NCI-H524 treated with DMSO at 0.1 percent for 48 hours (cell line): ENCODE results near the gene HAO2.

ENCODE experiments used
- DNase-seq: peaks from one replicate; lab custom pipeline; 2025; lab: John Stamatoyannopoulos, UW

The HAO2 gene

DNA sequence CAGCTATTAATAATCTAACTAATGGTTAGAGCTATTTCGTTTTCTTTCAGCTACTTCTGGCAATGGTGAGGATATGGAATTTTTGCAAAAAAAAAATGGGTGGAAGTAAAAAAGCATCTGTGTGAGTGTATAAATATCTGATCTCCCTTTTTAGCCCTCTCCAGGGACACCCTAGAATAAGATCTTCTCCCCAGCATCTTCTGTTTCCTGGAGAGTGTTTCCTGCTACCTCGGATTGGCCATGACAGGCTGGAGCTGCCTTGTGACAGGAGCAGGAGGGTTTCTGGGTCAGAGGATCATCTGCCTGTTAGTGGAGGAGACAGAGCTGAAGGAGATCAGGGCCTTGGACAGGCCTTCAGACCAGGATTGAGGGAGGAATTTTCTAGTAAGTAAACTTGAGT, 70.2 kb downstream of the HAO2 start:
- no peak for DNase-seq

DNA sequence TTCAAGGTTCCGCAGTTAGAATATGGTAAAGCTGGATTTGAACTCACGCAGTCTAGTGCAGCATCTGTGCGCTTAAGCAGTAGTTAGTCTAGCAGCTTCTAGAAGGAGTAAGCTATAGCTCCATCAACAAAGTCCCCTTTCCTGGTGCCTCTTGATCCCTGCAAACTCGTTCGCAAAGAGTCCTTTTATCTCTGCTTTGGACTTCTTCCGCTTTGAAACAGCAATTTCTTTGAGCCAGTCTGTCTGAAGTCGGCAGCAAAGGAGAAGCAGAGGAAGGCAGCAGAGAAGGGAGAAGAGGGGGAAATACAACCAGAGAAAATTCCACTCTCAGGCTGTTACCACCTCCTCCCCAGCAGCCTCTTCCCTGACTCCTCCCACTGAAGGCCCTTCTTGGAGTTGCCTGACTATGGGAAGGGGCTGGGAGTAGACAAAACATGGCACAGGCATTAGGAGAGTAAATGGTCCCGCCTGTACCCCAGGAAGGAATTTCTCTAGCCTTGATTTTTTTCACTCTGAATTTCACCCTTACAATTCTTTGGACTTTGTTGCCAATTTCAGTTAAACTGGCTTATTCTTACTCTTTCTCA, 72.2 kb downstream of the HAO2 start:
- no peak for DNase-seq

DNA sequence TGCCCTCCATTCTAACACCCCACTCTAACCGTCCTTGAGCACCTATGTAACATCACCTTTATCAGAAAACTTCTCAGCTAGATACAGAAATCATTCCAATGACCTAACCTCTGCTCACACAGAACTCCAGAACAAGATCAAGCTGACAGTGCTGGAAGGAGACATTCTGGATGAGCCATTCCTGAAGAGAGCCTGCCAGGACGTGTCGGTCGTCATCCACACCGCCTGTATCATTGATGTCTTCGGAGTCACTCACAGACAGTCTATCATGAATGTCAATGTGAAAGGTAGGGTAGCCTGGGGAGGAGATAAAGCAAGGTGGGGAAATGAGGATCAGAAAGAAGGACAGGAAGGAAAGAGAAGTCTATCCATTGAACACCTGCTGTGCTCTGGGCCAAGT, 74.2 kb downstream of the HAO2 start:
- DNase-seq = no peak
